Stimulated activated CD4-positive, alpha-beta T cell treated with anti-CD3 and anti-CD28 coated beads, Interleukin-1b, Interleukin-23, amount 100 ng/mL, for 24 hours (primary cell): ENCODE data around the gene SEMA3A.
"Not testable (repeated sequence)": the region's sequence is repeated elsewhere in the genome, so short reads cannot be mapped to it uniquely, and the experiment has no call there.

Source experiments
- DNase-seq, 4 experiments: peaks; one replicate each; pipeline ENCODE4 v3.0.0-alpha.2; 2020; ENCODE audit warnings: low read depth in 4 of 4, low spot score in 1 of 4

SEMA3A gene

GRCh38 chr7:84194484-84195271 is at the start of gene SEMA3A:
Gene SEMA3A (minus strand): TSS chr7:84194789. CDS start chr7:84194586, 203 bp downstream.
- DNase-seq: no peak

GRCh38 chr7:84243037-84243436 is 48.4 kb upstream of the SEMA3A start:
- DNase-seq: not testable (repeated sequence)

DNA sequence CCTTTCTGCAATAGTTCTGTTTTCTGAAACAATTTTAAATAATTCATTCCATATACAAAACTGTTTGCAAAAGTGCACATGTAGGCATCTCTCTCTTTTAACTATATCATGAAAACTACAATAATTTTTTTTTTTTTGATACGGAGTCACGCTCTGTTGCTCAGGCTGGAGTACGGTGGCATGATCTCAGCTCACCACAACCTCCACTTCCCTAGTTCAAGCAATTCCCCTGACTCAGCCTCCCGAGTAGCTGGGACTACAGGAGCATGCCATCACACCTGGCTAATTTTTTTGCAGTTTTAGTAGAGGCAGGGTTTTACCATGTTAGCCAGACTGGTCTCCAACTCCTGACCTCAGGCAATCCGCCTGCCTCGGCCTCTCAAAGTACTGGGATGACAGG is 44.0 kb upstream of the SEMA3A start:
- DNase-seq: no peak

GRCh38 chr7:84237533-84238173 is 43.1 kb upstream of the SEMA3A start:
- no peak for DNase-seq

- no peak for DNase-seq
These were observed 41.8 kb upstream of the SEMA3A start for GRCh38 chr7:84236398-84236797.

DNA sequence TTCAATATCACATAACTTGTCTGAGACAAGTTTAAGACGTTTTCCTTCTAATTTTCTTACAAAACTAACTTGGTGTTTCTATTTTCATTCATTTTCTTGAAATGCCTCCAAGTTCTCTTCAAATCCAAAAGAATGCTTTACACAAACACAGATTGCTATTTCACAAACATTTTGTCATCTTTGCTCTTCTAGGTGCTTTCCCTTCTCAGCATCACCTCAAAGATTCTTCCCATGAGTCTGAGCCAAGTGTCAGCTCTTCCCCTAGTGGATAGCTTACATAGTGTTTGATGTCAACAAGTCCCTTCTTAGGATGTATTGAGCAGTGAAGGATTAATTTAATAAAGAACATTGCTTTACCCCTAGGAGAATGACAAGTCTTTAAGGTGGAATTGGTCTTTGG is 38.1 kb upstream of the SEMA3A start:
- no peak for DNase-seq

DNA sequence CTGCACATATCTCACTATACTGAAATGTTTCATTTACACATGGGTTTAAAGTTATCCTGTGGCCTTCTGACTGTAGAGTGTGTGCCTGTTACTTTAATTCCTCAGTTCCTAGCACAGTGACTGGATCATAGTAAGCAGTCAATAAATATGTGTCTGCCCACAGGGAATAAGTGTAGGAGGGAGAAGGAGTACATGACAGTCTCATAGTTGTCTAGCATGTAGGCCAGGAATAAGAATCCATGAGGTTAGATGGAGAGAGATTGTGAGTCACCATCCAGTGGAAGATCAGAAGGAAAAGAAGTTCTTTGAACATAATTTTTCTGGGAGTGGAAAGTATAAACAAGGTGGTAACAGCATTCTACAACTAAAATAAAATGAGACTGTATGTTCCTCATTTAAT is 36.6 kb upstream of the SEMA3A start:
- DNase-seq: no peak

- DNase-seq: no peak
These were observed 35.9 kb upstream of the SEMA3A start for GRCh38 chr7:84230491-84230890.

DNA sequence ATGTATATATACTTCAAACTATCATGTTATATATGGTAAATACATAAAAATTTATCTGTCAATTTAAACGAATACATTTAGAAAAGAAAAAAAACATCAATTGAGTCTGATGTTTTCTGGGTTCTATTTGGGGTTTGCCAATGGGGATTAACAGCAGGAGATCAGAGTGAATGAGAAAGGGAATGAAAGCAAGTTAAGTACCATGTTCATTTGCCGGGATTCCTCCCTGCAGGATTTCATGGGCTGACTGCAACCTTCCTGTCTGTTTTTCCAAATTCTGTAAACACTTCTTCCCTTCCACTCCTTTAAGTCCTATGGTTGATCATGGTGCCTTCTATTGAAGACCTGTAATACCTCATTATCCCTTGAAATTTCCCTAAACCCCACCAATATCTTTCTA is 33.9 kb upstream of the SEMA3A start:
- DNase-seq: no peak

GRCh38 chr7:84226759-84227158 is 32.2 kb upstream of the SEMA3A start:
- no peak for DNase-seq

- no peak for DNase-seq
These were observed 29.9 kb upstream of the SEMA3A start for GRCh38 chr7:84224505-84224904.

- DNase-seq: no peak
These were observed 24.7 kb upstream of the SEMA3A start for GRCh38 chr7:84219310-84219709.

DNA sequence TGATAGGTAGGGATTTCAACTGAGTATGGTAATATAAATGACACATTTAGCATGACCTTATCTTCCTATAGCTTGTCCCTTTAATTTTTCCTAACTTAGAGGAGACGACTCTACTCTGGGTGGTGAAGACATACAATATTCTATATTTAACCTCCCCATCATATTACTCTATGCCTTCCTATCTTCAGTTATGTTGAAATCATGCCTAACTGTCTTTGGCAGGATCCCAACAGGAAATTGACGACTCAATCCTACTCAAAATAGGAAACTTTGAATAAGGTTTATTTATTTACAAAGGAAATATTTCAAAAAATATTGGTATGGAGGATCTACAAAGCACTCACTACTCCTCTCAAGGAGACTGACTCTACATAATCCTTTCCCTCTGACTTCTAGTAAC is 24.1 kb upstream of the SEMA3A start:
- no peak for DNase-seq

GRCh38 chr7:84216472-84216871 is 21.9 kb upstream of the SEMA3A start:
- DNase-seq: no peak

DNA sequence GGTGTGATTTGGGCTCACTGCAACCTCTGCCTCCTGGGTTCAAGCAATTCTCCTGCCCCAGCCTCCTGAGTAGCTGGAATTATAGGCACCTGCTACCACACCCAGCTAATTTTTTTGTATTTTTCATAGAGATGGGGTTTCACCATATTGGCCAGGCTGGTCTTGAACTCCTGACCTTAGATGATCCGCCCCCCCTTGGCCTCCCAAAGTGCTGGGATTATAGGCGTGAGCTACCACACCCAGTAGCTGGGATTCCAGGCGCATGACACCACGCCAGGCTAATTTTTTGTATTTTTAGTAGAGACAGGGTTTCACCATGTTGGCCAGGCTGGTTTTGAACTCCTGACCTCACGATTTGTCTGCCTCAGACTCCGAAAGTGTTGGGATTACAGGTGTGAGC is 20.2 kb upstream of the SEMA3A start:
- not testable (repeated sequence) for DNase-seq

- DNase-seq: no peak
These were observed 15.7 kb upstream of the SEMA3A start for GRCh38 chr7:84210301-84210700.

- no peak for DNase-seq
These were observed 14.4 kb upstream of the SEMA3A start for GRCh38 chr7:84209006-84209405.

DNA sequence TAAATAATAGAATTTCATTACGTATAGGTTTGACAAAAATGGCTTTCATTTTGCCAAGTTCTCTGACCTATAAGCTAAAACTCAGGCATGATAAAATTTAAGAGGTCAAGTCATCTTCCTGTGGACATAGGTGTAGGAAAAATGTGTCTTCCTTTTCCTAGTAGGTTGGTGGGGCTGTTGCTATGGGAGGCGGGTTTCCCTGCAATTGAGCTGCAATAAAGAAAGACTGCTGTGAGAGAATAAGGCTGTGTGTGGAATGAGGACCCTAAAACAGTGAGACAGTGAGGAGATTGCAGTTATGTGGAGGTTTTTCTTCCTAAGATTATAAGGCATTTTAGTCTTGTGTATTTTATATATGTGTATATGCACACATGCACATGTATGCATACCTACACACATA is 13.0 kb upstream of the SEMA3A start:
- no peak for DNase-seq

GRCh38 chr7:84207025-84207424 is 12.4 kb upstream of the SEMA3A start:
- no peak for DNase-seq

GRCh38 chr7:84204655-84205054 is 10.1 kb upstream of the SEMA3A start:
- DNase-seq: no peak

- no peak for DNase-seq
These were observed 8.3 kb upstream of the SEMA3A start for GRCh38 chr7:84202855-84203254.

- DNase-seq: no peak
These were observed 6.3 kb upstream of the SEMA3A start for GRCh38 chr7:84200859-84201258.

GRCh38 chr7:84199216-84199615 is 4.6 kb upstream of the SEMA3A start:
- no peak for DNase-seq
